Caki2 (cell line): ENCODE results near the gene UBE2M. TPM values are rescaled to one million over a fixed set of nuclear protein-coding genes. Genes with fewer than 3 reads are reported as not detected.
"Not testable (repeated sequence)": the region's sequence is repeated elsewhere in the genome, so short reads cannot be mapped to it uniquely, and the experiment has no call there.

ENCODE experiments used
- DNase-seq: peaks from one replicate; pipeline ENCODE4 v3.0.0-alpha.2; 2015; ENCODE audit warnings: low read depth
- in situ Hi-C: cut with HindIII; loops from 2 replicates; pipeline ENCODE4 v1.10.0; 2016; ENCODE audit warnings: low sequenced_read_pairs, low pct_unique_long_range_greater_than_20kb, mixed read lengths
- total RNA-seq: library from RNA; depleted of rRNA; stranded (reverse); fragments of >200 nt; shearing (Covaris generic); gene quantifications from 2 replicates; pipeline ENCODE4 v1.2.3, GENCODE V29; 2014; ENCODE audit warnings: low replicate concordance

UBE2M gene
- total RNA-seq, 1 experiment from 2014 or later = 247 TPM

- in situ Hi-C loops = no loop called here
- peak; percentile 99 for DNase-seq
Measured at GRCh38 chr19:58519355-58520256, 38.8 kb downstream of the UBE2M start, which contains the start of gene ZBTB45. Gene ZBTB45 (minus strand): TSS chr19:58519810. CDS start chr19:58517673, 2,137 bp downstream.

- DNase-seq = peak; percentile 78
- in situ Hi-C loops = no loop called here
Measured at GRCh38 chr19:58519087-58519354, 39.4 kb downstream of the UBE2M start.

DNA sequence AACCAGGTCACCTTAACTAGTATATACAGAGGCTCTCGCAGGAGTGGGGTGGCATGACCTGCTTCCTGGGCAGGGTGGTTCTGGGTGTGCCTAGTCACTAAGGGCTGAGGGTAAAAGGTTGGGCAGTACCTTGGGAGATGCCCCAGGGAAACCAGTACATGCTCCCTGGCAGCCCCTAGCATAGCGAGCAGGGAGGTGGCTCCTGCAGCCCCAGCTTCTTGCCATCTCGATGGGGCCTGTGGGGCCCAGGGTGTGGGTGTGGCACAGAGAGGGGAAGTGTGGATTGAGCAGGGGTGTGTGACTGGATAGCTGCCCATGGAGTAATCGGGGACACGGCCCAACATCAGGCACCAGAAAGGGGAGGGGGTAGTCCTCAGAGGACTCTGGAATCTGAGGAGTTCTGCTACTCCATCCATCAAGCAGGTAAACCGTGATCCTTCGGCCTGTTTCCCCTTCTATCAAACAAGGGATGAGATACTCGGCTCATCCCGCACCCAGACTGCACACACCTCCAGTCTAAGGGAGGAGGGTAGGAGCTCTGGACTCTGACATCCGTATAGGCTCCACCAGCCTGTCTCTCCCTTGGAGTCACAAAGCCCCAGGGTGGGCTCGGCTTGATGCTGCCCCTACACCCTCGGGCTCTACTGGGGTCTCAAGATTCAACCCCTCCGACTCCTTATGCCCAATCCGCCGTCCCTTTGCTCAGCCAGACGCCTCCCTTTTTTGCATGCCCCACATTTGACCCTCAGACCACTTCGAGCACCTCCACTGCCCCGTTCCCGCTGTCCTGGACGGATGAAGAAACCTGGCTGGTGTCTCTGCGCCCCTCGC is 39.9 kb downstream of the UBE2M start:
- in situ Hi-C loops = no loop called here

DNA sequence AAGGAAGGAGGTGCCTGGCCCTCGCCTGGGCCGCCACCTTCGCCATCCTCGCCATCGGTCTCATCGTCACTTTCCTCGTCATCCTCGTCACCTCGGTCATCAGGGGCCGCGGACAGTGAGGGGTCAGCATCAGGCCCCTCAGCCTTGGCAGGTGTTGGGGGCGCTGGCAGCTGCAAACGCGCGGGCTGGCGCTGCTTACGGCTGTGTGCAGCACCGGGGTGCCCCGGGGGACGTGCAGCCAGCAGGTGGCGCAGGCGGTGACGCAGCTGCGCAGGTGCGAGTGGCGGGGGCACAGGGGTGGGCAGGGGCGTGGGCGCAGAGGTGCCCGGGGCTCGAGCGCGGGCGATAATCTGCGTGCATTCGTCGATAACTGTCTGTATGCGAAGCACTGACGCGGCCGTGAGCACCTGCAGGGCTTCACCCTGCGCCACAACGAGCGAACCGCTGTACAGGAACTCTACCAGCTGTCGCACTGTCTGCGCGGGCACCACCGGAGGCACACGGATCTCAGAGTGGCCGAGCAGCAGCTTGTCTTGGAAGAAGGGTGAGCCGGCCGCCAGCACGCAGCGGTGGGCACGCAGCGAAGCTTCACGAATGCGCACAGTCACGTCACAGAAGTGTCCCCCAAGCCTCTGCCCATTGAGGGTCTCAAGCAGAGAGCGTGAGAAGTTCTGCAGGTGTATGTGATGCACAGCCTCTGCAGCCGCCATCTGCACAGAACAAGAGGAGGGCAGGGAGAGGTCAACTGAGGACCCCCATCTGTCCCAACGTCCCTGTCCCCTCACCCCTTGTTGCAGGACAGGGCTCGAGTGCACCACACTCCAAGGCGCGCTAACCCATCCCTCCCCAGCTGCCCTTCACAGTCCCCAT is 41.2 kb downstream of the UBE2M start:
- no peak for DNase-seq
- in situ Hi-C loops = no loop called here

More for the DNA sequence above, 39.9 kb downstream of the UBE2M start:
- DNase-seq = peak; percentile 18

DNA sequence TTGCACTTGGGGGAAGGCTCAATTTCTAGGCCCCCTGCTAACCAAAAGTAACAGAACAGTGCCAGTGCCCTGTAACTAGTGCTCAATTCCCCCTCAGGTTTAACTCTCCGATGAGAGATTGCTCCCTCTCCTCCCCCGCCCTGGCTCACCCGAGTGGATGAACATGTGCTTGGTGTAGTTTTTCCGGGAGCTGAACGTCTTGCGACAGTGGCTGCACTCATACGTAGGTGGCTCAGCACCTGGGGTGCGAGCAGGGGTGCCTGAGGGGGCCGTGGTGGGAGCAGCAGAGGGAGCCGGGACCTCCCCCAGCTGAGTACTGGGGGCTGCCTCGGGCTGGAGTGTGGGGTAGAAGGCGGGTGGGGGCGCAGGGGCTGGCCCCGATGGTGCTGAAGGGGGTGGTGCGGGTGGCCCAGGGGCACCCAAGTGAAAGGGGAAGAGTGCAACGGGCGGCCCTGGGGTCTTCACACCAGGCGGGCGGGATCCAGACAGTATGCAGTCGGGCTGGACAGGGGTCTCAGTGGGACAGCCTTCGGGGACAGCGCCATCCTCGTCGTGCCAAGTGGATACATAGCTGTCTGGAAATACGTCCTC is 42.1 kb downstream of the UBE2M start:
- DNase-seq = no peak
- in situ Hi-C loops = no loop called here

- in situ Hi-C loops = no loop called here
- DNase-seq = no peak
Measured at GRCh38 chr19:58515259-58515658, 43.2 kb downstream of the UBE2M start.

GRCh38 chr19:58514564-58515022 is 43.8 kb downstream of the UBE2M start:
- in situ Hi-C loops = no loop called here
- no peak for DNase-seq

DNA sequence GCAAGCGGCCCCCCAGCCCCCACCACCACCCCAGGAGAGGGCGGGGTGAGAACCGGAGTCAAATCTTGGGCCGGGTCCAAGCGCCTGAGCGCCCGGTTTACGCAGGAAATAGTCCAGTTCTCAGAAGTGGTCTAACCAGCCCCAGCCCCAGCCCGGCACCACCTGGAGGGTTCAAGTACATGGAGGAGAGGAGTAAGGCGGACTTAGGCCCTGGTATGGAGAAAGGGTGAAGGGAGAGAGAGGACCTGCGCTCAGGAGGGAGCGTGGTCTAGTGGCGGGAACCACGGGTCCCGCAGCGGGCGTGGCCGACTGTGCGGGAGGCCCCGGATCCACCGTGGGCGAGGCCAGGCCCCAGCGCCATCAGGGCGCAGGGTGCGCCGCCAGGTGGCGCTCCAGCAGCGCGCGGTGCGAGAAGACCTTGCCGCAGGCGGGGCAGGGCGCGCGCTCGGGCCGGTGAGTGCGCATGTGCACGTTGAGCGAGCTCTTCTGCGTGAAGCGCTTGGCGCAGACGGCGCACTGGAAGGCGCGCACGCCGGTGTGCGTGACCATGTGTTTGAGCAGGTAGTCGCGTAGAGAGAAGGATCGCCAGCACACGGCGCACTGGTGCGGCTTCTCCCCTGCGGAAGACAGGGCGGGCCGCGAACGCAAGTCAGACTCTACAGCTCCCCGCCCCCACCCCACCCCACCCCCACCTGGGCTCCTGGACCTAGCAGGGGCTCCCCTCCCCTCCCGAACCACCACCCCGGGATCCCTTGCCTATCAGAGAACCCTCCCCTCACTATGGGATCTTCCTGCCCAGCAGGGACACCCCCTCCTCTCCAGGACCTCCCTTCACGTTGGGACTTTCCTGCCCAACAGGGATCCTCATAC is 44.5 kb downstream of the UBE2M start:
- DNase-seq = peak; percentile 79
- in situ Hi-C loops = no loop called here

GRCh38 chr19:58513213-58513693 is 45.2 kb downstream of the UBE2M start:
- in situ Hi-C loops = no loop called here

GRCh38 chr19:58511353-58512208 is 46.8 kb downstream of the UBE2M start, which contains the start of gene SLC27A5:
Gene SLC27A5 (minus strand): TSS chr19:58511992. CDS start chr19:58511955, 37 bp downstream.
- in situ Hi-C loops = no loop called here
- DNase-seq = no peak

More at GRCh38 chr19:58513213-58513693, 45.2 kb downstream of the UBE2M start:
- DNase-seq = no peak

DNA sequence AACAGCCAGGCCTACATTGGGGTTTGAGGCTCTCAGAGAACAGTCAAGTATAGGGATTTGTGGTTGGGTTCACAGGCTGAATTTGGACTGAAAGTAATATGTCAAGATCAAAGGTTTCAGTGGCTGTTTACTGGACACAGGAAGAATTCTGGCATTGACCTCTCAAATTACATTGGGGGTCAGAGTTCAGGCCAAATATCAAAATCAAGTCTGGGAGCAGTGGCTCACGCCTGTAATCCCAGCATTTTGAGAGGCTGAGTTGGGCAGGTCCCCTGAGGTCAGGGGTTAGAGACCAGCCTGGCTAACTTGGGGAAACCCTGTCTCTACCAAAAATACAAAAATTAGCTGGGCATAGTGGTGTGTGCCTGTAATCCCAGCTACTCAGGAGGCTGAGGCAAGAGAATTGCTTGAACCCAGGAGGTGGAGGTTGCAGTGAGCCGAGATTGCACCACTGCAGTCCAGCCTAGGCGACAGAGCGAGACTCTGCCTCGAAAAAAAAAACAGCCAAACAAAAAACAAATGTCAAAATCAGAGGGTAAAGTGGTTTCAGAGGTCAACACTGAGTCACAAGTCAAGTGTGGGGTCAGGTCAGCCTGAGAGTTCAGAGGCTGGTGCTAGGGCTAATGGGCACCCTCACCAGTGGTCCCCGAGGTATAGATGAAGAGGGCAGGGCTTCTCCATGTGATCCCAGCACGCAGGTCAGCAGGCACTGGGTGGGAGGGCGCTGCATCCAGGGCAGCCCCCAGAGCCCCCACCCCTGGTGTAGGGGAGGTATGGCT is 48.1 kb downstream of the UBE2M start:
- in situ Hi-C loops = no loop called here
- no peak for DNase-seq

GRCh38 chr19:58509731-58510083 is 48.7 kb downstream of the UBE2M start:
- in situ Hi-C loops = no loop called here
- no peak for DNase-seq

DNA sequence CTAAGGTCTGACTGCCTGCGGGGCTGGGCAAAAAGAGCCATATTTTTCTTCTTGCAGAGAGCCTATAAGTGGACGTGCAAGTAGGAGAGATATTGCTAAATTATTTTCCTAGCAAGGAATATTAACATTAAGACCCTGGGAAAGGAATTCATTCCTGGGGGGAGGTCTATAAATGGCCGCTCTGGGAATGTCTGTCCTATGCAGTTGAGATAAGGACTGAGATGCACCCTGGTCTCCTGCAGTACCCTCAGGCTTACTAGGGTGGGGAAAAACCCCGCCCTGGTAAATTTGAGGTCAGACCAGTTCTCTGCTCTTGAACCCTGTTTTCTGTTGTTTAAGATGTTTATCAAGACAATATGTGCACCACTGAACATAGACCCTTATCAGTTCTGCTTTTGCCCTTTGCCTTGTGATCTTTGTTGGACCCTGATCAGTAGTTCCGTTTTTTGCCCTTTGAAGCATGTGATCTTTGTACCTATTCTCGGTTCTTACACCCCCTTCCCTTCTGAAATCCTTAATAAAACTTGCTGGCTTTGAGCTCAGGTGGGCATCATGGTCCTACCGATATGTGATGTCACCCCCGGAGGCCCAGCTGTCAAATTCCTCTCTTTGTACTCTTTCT is 50.7 kb downstream of the UBE2M start:
- in situ Hi-C loops, DNase-seq: not testable (repeated sequence)
